ENCODE data around the gene RGR. TPM values are rescaled to one million over a fixed set of nuclear protein-coding genes. Genes with fewer than 3 reads are reported as not detected.

RGR gene
- total RNA-seq, 4 donors from 2014 or later = 1.1 to 2.6 TPM; not detected in 2

- Histone ChIP-seq H3K27ac (no peak overlapping the region), H3K27me3 (peaks cover 48% of the 10 kb centered on the region), H3K9me3 (no peaks in the 10 kb centered on the region), H3K4me1 (peaks cover 0 to 6% (median 0%) of the 10 kb centered on the region in 3 donors), H3K36me3 (no peaks in the 10 kb centered on the region), H3K4me3 (no peak overlapping the region)
- 85 to 97% methylated on average over 6 to 8 of the region's 15 CpGs for WGBS, 2 donors (ENCODE audit: low coverage in 1 of 2)
- no peak for TF ChIP-seq EP300 (IDR thresholded peaks at IDR 0.05)
- TF ChIP-seq POLR2AphosphoS5 (IDR thresholded peaks at IDR 0.05) = no peak
- no peak for TF ChIP-seq POLR2A (IDR thresholded peaks at IDR 0.05)
- TF ChIP-seq, protein P1, sequence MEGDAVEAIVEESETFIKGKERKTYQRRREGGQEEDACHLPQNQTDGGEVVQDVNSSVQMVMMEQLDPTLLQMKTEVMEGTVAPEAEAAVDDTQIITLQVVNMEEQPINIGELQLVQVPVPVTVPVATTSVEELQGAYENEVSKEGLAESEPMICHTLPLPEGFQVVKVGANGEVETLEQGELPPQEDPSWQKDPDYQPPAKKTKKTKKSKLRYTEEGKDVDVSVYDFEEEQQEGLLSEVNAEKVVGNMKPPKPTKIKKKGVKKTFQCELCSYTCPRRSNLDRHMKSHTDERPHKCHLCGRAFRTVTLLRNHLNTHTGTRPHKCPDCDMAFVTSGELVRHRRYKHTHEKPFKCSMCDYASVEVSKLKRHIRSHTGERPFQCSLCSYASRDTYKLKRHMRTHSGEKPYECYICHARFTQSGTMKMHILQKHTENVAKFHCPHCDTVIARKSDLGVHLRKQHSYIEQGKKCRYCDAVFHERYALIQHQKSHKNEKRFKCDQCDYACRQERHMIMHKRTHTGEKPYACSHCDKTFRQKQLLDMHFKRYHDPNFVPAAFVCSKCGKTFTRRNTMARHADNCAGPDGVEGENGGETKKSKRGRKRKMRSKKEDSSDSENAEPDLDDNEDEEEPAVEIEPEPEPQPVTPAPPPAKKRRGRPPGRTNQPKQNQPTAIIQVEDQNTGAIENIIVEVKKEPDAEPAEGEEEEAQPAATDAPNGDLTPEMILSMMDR (IDR thresholded peaks at IDR 0.05) = no peak
- no peak for ATAC-seq
Measured at GRCh38 chr10:84257343-84258020, 12.6 kb downstream of the RGR start.

GRCh38 chr10:84258034-84258695, 13.3 kb downstream of the RGR start:
- 80 to 92% methylated on average over 2 of the region's 7 CpGs for WGBS, 2 donors (ENCODE audit: low coverage in 1 of 2)
- no peaks in the 10 kb centered on the region for H3K36me3 ChIP-seq
- no peak overlapping the region for H3K4me3 ChIP-seq
- TF ChIP-seq EP300 (IDR thresholded peaks at IDR 0.05) = no peak
- TF ChIP-seq POLR2AphosphoS5 (IDR thresholded peaks at IDR 0.05) = no peak
- TF ChIP-seq, protein P1 (IDR thresholded peaks at IDR 0.05) = no peak
- no peak for TF ChIP-seq POLR2A (IDR thresholded peaks at IDR 0.05)
- ATAC-seq = no peak
- peaks cover 0 to 6% (median 0%) of the 10 kb centered on the region in 3 donors for H3K4me1 ChIP-seq
- no peaks in the 10 kb centered on the region for H3K9me3 ChIP-seq
- peaks cover 51% of the 10 kb centered on the region for H3K27me3 ChIP-seq
- no peak overlapping the region for H3K27ac ChIP-seq

GRCh38 chr10:84261236-84261915, 16.5 kb downstream of the RGR start:
- H3K36me3 ChIP-seq = no peaks in the 10 kb centered on the region
- ATAC-seq = no peak
- H3K9me3 ChIP-seq = no peaks in the 10 kb centered on the region
- no peak for TF ChIP-seq POLR2A (IDR thresholded peaks at IDR 0.05)
- TF ChIP-seq, protein P1 (IDR thresholded peaks at IDR 0.05) = no peak
- TF ChIP-seq POLR2AphosphoS5 (IDR thresholded peaks at IDR 0.05) = no peak
- TF ChIP-seq EP300 (IDR thresholded peaks at IDR 0.05) = no peak
- no peak overlapping the region for H3K4me3 ChIP-seq
- H3K4me1 ChIP-seq = peaks cover 0 to 12% (median 0%) of the 10 kb centered on the region in 3 donors
- 69 to 100% methylated on average over 3 to 6 of the region's 7 CpGs for WGBS, 2 donors (ENCODE audit: low coverage in 1 of 2)
- no peak overlapping the region for H3K27ac ChIP-seq
- H3K27me3 ChIP-seq = peaks cover 65% of the 10 kb centered on the region

DNA sequence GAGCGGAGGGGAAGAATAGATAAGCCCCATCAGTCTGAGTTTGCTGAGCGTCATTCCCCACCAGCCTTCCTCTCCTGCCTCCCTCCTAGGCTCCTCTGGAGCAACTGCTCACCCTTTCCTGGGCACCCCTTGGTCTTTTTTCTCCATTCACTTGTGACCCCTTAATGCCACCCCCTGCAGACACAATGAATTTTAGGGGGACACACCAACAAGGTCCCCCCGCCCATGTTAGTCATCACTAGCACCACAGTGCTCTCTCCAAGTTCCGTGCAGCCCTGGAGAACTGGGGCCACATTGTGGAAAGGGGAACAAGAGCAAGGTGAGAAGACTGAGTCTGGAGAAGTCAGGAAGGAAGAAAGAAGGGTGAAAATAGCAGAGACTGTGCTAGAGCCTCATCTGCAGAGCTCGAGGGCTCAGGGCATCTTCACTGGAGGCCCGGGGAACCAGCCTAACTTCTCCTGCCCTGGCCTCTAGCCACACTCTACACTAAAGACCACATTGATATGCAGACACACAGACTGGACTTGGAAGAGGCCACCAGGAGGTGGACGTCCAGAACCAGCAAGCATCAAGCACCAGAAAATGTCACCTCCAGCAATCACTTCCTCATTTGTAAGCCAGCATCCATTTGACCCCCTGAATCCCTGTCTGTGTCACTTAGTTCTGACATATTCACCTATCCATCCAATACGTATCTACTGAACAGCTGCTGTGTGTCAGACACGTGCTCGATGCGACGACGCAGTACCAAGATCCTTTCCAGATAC, 17.5 kb downstream of the RGR start:
- TF ChIP-seq, protein P1 (IDR thresholded peaks at IDR 0.05) = no peak
- TF ChIP-seq EP300 (IDR thresholded peaks at IDR 0.05) = no peak
- no peaks in the 10 kb centered on the region for H3K36me3 ChIP-seq
- no peak overlapping the region for H3K4me3 ChIP-seq
- ATAC-seq = no peak
- WGBS, 2 donors (ENCODE audit: low coverage in 1 of 2) = 56 to 69% methylated on average over 7 to 11 of the region's 13 CpGs
- H3K27me3 ChIP-seq = peaks cover 65% of the 10 kb centered on the region
- peaks cover 0 to 6% (median 0%) of the 10 kb centered on the region in 3 donors for H3K4me1 ChIP-seq
- H3K9me3 ChIP-seq = no peaks in the 10 kb centered on the region
- H3K27ac ChIP-seq = no peak overlapping the region

Data from gastroesophageal sphincter (tissue), 4 donors.